Hepatic stellate cell (primary cell): Measurements from ENCODE around the gene ACP7.
A peak's percentile ranks its signal among the peaks of the same experiment; 100 is the strongest.
"Not testable (repeated sequence)": the region's sequence is repeated elsewhere in the genome, so short reads cannot be mapped to it uniquely, and the experiment has no call there.

ENCODE experiments used
- DNase-seq: peaks from one replicate; pipeline ENCODE4 v3.0.0; 2011; ENCODE audit warnings: low spot score

ACP7 gene

GRCh38 chr19:39078436-39079200 lies 5.5 kb upstream of the ACP7 start:
- DNase-seq: peak; percentile 82

GRCh38 chr19:39080431-39080830 lies 3.7 kb upstream of the ACP7 start:
- DNase-seq: no peak

- no peak for DNase-seq
Measured at GRCh38 chr19:39082167-39082566, 2.0 kb upstream of the ACP7 start.

- no peak for DNase-seq
Measured at GRCh38 chr19:39082745-39083598, 1.2 kb upstream of the ACP7 start.

- DNase-seq: no peak
Measured at GRCh38 chr19:39083599-39083982, 577 bp upstream of the ACP7 start.

GRCh38 chr19:39084732-39085080 lies 538 bp downstream of the ACP7 start:
- no peak for DNase-seq

GRCh38 chr19:39085392-39085791 lies 1.2 kb downstream of the ACP7 start:
- no peak for DNase-seq

- no peak for DNase-seq
Measured at GRCh38 chr19:39086386-39086785, 2.2 kb downstream of the ACP7 start.

- no peak for DNase-seq
Measured at GRCh38 chr19:39087907-39088686, 3.9 kb downstream of the ACP7 start.

- DNase-seq: not testable (repeated sequence)
Measured at GRCh38 chr19:39090016-39090415, 5.8 kb downstream of the ACP7 start.

GRCh38 chr19:39090881-39091280 lies 6.7 kb downstream of the ACP7 start:
- DNase-seq: no peak

GRCh38 chr19:39095799-39096540 lies 11.8 kb downstream of the ACP7 start:
- not testable (repeated sequence) for DNase-seq

- no peak for DNase-seq
Measured at GRCh38 chr19:39097299-39097698, 13.1 kb downstream of the ACP7 start.

GRCh38 chr19:39097721-39098120 lies 13.6 kb downstream of the ACP7 start:
- no peak for DNase-seq

GRCh38 chr19:39098365-39099269 lies 14.4 kb downstream of the ACP7 start:
- no peak for DNase-seq

GRCh38 chr19:39099341-39099740 lies 15.2 kb downstream of the ACP7 start:
- no peak for DNase-seq

- no peak for DNase-seq
Measured at GRCh38 chr19:39100500-39101166, 16.5 kb downstream of the ACP7 start.

- no peak for DNase-seq
Measured at GRCh38 chr19:39103151-39103550, 19.0 kb downstream of the ACP7 start.

- no peak for DNase-seq
Measured at GRCh38 chr19:39104186-39104596, 20.0 kb downstream of the ACP7 start.

- DNase-seq: no peak
Measured at GRCh38 chr19:39106194-39106593, 22.0 kb downstream of the ACP7 start.
